Heart left ventricle (tissue), 16 donors: ENCODE results near the gene WIPI1. TPM values are rescaled to one million over a fixed set of nuclear protein-coding genes. Genes with fewer than 3 reads are reported as not detected.
"Not testable (repeated sequence)": the region's sequence is repeated elsewhere in the genome, so short reads cannot be mapped to it uniquely, and the experiment has no call there.

Experiments used
- ATAC-seq, 4 donors: fragments of 200-7000 bp; cut with Tn5 transposase; one replicate each; pipeline ENCODE4 v1.9.1; 2020 to 2022; ENCODE audit warnings: moderate library complexity in 4 of 4, mild to moderate bottlenecking in 3 of 4, moderate number of reproducible peaks in 1 of 4
- DNase-seq, 5 donors: peaks; one replicate each; pipeline ENCODE4 v3.0.0-alpha.2; 2020
- H3K27ac ChIP-seq, 12 donors: fragments of 200-600 bp; sonication (generic) in 4 of 12; one replicate each; pipeline versions ENCODE4 v1.5.0 to v1.8.0; 2016 to 2022; ENCODE audit warnings: mild to moderate bottlenecking in 2 of 12
- H3K27me3 ChIP-seq, 9 donors: fragments of 200-600 bp; sonication (generic) in 2 of 9; one replicate each; pipeline versions ENCODE4 v1.5.1 to v1.8.0; 2016 to 2022; ENCODE audit warnings: mild to moderate bottlenecking in 3 of 9
- H3K36me3 ChIP-seq, 9 donors: fragments of 200-600 bp; sonication (generic) in 2 of 9; one replicate each; pipeline versions ENCODE4 v1.5.0 to v1.8.0; 2018 to 2022; ENCODE audit warnings: mild to moderate bottlenecking in 2 of 9
- H3K4me1 ChIP-seq, 12 donors: fragments of 200-600 bp; sonication (generic) in 4 of 12; one replicate each; pipeline versions ENCODE4 v1.5.0 to v1.8.0; 2016 to 2022; ENCODE audit warnings: mild to moderate bottlenecking in 3 of 12
- H3K4me3 ChIP-seq, 12 donors: fragments of 200-600 bp; sonication (generic) in 4 of 12; one replicate each; pipeline versions ENCODE4 v1.5.0 to v1.8.0; 2017 to 2022; ENCODE audit warnings: mild to moderate bottlenecking in 9 of 12, moderate library complexity in 4 of 12
- H3K9me3 ChIP-seq, 12 donors: fragments of 200-600 bp; sonication (generic) in 4 of 12; one replicate each; pipeline versions ENCODE4 v1.5.0 to v1.8.0; 2016 to 2022; ENCODE audit warnings: mild to moderate bottlenecking in 1 of 12
- POLR2A ChIP-seq, 2 donors: fragments of 450-650 bp; IDR thresholded peaks; one replicate each; pipeline ENCODE4 v1.6.1; 2017; ENCODE audit warnings: antibody characterized with exemption in 2 of 2, mild to moderate bottlenecking in 2 of 2, moderate library complexity in 2 of 2
- WGBS, 4 donors: extraction: QIAGEN DNeasy Blood & Tissue Kit in 2 of 4; methylation state at CpG; one replicate each; pipeline versions ENCODE4 v1.1.5 to v1.1.7; 2013 to 2018; 5-methylcytosine and 5-hydroxymethylcytosine counted together
- intact Hi-C, 10 donors: fragments of 100-400 bp; cut with DNase I; formaldehyde crosslinking; loops; one replicate each; pipeline versions ENCODE4 v1.11.1 to v1.14.2; 2022
- polyA plus RNA-seq, 2 donors: library from polyadenylated mRNA; stranded (reverse); fragments of 200-250 nt; gene quantifications; one replicate each; pipeline ENCODE4 v1.2.3, GENCODE V29; 2013
- total RNA-seq, 9 donors: library from RNA; depleted of rRNA in 2 of 9; stranded (reverse); fragments of >200 nt in 2 of 9; fragmentation: NEBNext Ultra II Directional in 3 of 9; extraction: Animal tissue kit (Norgen Biotek cat#: 25700) in 3 of 9; gene quantifications; one replicate each; pipeline versions ENCODE4 v1.1.0 to v1.2.4, GENCODE V29; 2016 to 2023
- TF ChIP-seq, protein P1 (sequence below), 12 donors: fragments of 200-600 bp; sonication (generic) in 4 of 12; IDR thresholded peaks; one replicate each; pipeline versions ENCODE4 v1.5.0 to v1.8.0; 2018 to 2022; ENCODE audit warnings: antibody characterized with exemption in 12 of 12, mild to moderate bottlenecking in 5 of 12
- donor health status: ischemic (EF 13 %, LVEDD 7.1; RV severe dilation, severe dysfunction).
- donor health status: healthy with polysubstance abuse.
- donor health status: DM: no; HTN: yes; CAD: no.
- donor health status: DM: no; HTN: no; CAD: no.
- donor health status: ischemic (EF 25% LVEDD 6.9; RV normal size, moderate dysfunction).
- donor health status: ischemic (EF 25% LVEDD 5.7; RV mildly dilated, moderate dysfunction).
- donor health status: healthy.
- donor health status: DM: yes; HTN: yes; CAD: no.
- donor health status: ischemic (EF 35%, LVEDD 5.7; RV mildly dilated, moderate dysfunction).
- donor health status: nonischemic (EF 11% LVEDD 7.7; RV severe dilation, severe dysfunction).
- donor health status: DM: yes; HTN: yes; CAD: no.
- donor health status: PGD.
- donor health status: ischemic (EF 29% LVEDD 5.4; RV normal size, mild dysfunction).
- donor health status: nonischemic (EF 23%, LVEDD 6.1; RV moderate dilation, normal function).

WIPI1 gene
- total and polyA plus RNA-seq, 11 donors = 57.1 to 145 (median 103) TPM

DNA sequence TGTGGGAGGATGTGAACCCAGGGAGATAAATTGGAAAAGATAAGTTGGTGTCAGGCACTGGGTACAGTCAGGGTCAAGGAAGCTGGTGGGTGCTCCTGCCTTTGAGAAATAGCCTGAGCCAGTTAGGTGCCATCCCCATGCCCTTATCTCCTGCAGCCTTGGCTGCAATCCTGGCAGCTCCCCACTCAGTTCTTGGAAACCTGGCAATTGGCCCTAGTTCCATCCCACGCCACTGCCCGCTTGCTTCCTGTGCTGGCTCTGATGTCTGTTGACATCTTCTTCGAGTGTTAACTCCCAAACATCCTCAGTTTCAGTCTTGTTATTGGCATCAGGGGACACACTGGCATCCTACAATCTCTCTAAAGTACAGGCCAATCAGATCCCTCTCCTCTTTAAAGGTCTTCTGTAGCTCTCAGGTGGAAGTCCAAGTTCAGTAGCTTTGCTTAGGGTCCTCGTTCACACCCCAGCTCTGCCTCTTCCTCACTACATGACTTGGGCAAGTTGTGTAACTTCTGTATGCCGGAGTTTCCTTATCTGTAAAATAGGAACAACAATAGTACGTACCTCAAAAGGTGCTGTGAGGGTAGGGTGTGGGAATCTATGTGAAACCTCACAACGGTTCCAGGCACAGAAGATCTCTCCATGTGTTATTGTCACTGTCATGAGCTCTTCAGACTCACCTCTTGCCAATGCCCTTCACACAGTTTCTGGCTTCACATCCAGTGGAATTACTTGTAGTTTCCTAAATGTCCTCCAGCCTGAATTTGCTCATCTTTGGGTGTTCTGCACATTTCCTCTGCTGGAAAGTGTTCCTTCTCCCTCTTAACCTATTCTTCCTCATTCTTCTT is 41.4 kb upstream of the WIPI1 start:
- ATAC-seq (peak; percentile 86 to 95 (median 92)), DNase-seq (peak in 4 of 5 donors; percentile 54 to 83 (median 72))
- WGBS, 4 donors = 26 to 39% (median 33%) methylated on average over 7 of the region's 7 CpGs
- Histone ChIP-seq H3K4me1 (peaks cover 0 to 23% (median 14%) of the 10 kb centered on the region in 12 donors), H3K4me3 (peak overlapping the region in 1 of 12 donors; percentile 25), H3K9me3 (no peaks in the 10 kb centered on the region), H3K36me3 (no peaks in the 10 kb centered on the region), H3K27me3 (no peaks in the 10 kb centered on the region), H3K27ac (peak overlapping the region in 9 of 12 donors; percentile 35 to 88 (median 73))
- TF ChIP-seq POLR2A (IDR thresholded peaks at IDR 0.05) = no peak
- TF ChIP-seq, protein P1, sequence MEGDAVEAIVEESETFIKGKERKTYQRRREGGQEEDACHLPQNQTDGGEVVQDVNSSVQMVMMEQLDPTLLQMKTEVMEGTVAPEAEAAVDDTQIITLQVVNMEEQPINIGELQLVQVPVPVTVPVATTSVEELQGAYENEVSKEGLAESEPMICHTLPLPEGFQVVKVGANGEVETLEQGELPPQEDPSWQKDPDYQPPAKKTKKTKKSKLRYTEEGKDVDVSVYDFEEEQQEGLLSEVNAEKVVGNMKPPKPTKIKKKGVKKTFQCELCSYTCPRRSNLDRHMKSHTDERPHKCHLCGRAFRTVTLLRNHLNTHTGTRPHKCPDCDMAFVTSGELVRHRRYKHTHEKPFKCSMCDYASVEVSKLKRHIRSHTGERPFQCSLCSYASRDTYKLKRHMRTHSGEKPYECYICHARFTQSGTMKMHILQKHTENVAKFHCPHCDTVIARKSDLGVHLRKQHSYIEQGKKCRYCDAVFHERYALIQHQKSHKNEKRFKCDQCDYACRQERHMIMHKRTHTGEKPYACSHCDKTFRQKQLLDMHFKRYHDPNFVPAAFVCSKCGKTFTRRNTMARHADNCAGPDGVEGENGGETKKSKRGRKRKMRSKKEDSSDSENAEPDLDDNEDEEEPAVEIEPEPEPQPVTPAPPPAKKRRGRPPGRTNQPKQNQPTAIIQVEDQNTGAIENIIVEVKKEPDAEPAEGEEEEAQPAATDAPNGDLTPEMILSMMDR (IDR thresholded peaks at IDR 0.05) = no peak
- intact Hi-C loops = no loop called here

DNA sequence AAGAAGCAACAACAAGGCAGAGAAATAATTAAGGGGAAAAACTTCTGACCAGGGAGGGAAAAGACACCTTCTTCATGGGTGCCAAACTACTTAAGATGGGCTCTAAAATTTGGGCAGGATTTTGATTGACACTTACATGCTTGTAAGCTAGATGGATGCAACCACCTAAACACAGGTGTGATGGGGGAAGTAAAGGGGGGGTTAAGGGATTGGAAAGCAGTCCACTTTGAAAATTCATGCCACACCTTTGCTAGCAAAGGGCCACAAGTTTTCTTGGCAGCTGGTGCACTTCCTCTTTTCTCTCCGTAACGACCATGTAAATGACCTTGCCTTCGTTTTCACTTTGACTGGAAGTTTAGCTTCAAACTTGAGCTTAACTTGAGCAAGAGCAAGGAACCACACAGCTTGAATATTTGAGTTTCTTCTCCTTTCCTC is 40.6 kb upstream of the WIPI1 start:
- H3K4me1 ChIP-seq = peaks cover 0 to 31% (median 22%) of the 10 kb centered on the region in 12 donors
- peak in 3 of 4 donors; percentile 30 to 37 (median 31) for ATAC-seq
- peak overlapping the region in 1 of 12 donors; percentile 25 for H3K4me3 ChIP-seq
- H3K27me3 ChIP-seq = no peaks in the 10 kb centered on the region
- intact Hi-C loops = no loop called here
- no peaks in the 10 kb centered on the region for H3K36me3 ChIP-seq
- peak overlapping the region in 9 of 12 donors; percentile 35 to 88 (median 73) for H3K27ac ChIP-seq
- TF ChIP-seq, protein P1 (IDR thresholded peaks at IDR 0.05) = no peak
- no peak for TF ChIP-seq POLR2A (IDR thresholded peaks at IDR 0.05)
- DNase-seq = peak in 2 of 5 donors; percentile 17 to 23
- no peaks in the 10 kb centered on the region for H3K9me3 ChIP-seq
- WGBS, 4 donors = 6 to 13% (median 9%) methylated on average over 3 of the region's 3 CpGs

- intact Hi-C loops = no loop called here
- DNase-seq = no peak
- peaks cover 0 to 60% (median 40%) of the 10 kb centered on the region in 12 donors for H3K4me1 ChIP-seq
- no peaks in the 10 kb centered on the region for H3K9me3 ChIP-seq
- H3K36me3 ChIP-seq = no peaks in the 10 kb centered on the region
- no peak for ATAC-seq
- WGBS, 4 donors = 91 to 94% (median 91%) methylated on average over 4 of the region's 4 CpGs
- TF ChIP-seq, protein P1 (IDR thresholded peaks at IDR 0.05) = no peak
- TF ChIP-seq POLR2A (IDR thresholded peaks at IDR 0.05) = no peak
- H3K27ac ChIP-seq = no peak overlapping the region
- H3K27me3 ChIP-seq = no peaks in the 10 kb centered on the region
- no peak overlapping the region for H3K4me3 ChIP-seq
Measured at GRCh38 chr17:68495081-68495480, 37.8 kb upstream of the WIPI1 start.

GRCh38 chr17:68492394-68493054 is 35.2 kb upstream of the WIPI1 start:
- peak in 1 of 4 donors; percentile 2 for ATAC-seq
- 90 to 95% (median 93%) methylated on average over 8 of the region's 8 CpGs for WGBS, 4 donors

More at GRCh38 chr17:68492394-68493054, 35.2 kb upstream of the WIPI1 start:
- intact Hi-C loops, H3K27me3 ChIP-seq, H3K36me3 ChIP-seq, DNase-seq, H3K4me3 ChIP-seq, H3K9me3 ChIP-seq: not testable (repeated sequence)
- Histone ChIP-seq H3K27ac (peak overlapping the region in 9 of 12 donors; percentile 9 to 72 (median 54)), H3K4me1 (peaks cover 0 to 59% (median 26%) of the 10 kb centered on the region in 12 donors)
